ENCODE results near the gene CREG2. TPM values are rescaled to one million over a fixed set of nuclear protein-coding genes. Genes with fewer than 3 reads are reported as not detected.

The CREG2 gene
- total and polyA plus RNA-seq, 8 donors, result 0.05 to 0.19 (median 0.12) TPM; not detected in 5

DNA sequence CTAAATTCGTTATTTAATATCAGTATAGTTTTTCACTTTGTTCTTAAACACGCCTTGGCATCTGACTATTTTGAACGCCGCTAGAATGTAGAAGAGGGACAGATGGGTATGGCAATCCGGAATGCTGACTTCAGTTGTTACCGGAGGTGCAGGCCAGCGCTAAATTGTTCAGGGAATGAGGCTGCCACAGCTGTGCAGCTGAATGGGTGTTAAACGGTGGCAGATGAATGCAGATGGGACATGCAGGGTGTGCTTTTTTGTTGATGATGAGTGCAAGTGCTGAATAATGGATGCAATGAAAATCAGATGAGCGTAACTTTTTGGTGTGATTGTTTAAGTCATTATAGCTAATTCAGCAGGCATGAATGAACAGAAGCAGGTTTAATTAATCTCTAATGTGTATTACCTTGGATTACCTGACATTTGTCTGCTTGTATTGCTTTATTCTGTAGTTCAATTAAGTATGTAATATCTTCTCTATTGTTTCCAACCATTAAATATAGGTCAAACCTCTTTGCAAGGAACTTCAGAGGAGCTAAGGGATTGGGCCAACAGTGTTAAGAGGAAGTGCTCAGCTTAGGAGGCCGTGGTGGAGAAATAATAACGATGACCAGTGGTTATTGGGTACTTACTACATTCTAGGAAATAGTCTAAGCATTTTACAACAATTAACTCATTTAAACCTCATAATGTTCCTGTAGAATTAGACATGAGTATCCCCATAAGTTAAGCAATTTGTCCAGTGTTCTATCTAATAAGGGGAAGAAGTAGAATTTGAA is 11.9 kb upstream of the CREG2 start:
- DNase-seq (no peak), FAIRE-seq (no peak), ATAC-seq (no peak)
- Histone ChIP-seq H3K27ac (no peak overlapping the region), H3K36me3 (no peaks in the 10 kb centered on the region), H3K9me3 (no peaks in the 10 kb centered on the region), H3K4me3 (no peak overlapping the region), H3K27me3 (no peaks in the 10 kb centered on the region), H3K4me1 (no peaks in the 10 kb centered on the region)
- intact Hi-C loops (cut with DNase I), result no loop called here
- WGBS, 2 donors, result 73 to 80% methylated on average over 11 of the region's 11 CpGs
- no peak for TF ChIP-seq CTCF (IDR thresholded peaks at IDR 0.05)

DNA sequence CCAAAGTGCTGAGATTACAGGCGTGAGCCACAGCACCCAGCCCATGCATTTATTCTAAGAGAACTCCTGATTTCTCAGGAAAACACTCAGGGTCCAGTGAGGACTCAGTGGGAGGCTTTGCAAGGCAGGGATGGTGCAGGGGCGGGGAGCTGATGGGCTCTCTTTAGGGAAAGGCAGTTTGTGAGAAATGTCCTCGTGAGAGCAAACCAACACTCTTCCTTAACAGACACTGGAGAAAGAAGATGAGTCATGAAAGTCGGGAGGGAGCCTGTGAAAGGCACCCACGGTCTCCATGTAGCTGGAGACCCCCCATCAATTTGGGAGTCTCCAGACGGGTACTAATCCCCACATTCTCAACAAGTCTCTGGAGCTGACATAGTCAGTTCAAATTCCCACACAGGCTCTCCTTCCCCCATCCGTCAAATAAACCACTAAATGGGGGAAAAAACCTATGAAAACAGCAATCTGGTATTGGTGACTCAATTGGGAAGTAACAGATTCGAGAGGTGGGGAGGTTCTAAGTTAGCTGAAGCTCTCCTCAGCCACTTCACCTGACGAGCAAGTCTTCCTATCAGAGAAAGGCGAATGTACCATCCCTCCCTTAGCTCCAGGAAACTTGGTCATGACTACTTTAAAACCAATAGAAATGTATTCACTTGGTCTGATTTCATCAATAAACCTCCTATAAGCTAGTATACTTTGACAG is 11.0 kb upstream of the CREG2 start:
- Histone ChIP-seq H3K36me3 (no peaks in the 10 kb centered on the region), H3K4me3 (no peak overlapping the region), H3K27ac (no peak overlapping the region), H3K27me3 (no peaks in the 10 kb centered on the region), H3K9me3 (no peaks in the 10 kb centered on the region), H3K4me1 (no peaks in the 10 kb centered on the region)
- WGBS, 2 donors, result 55 to 62% methylated on average over 10 of the region's 10 CpGs
- ATAC-seq, result no peak
- intact Hi-C loops (cut with DNase I), result no loop called here
- TF ChIP-seq CTCF (IDR thresholded peaks at IDR 0.05), result no peak
- DNase-seq, result no peak
- no peak for FAIRE-seq

DNA sequence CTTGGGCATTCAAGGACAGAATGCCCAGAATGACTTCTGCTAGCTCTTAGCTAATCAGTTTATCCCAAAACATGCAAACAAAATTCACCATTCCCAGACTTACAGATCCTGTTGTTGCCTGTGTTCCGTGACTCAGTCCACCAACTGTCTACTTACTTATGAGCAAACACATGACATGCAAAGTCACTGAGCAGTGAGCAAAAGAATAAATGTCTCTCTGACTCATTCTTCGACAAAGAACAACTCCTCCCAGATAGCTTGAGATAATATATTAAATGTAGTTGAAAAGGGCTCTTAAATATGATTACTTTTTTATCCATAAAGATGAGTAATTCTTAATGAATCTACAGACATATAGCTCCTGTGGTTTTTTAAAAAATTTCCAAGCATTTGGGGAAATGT is 9.0 kb upstream of the CREG2 start:
- intact Hi-C loops (cut with DNase I), result no loop called here
- no peak overlapping the region for H3K4me3 ChIP-seq
- ATAC-seq, result no peak
- FAIRE-seq, result no peak
- H3K9me3 ChIP-seq, result no peaks in the 10 kb centered on the region
- 76 to 92% methylated on average over 2 of the region's 2 CpGs for WGBS, 2 donors
- H3K27me3 ChIP-seq, result no peaks in the 10 kb centered on the region
- H3K27ac ChIP-seq, result no peak overlapping the region
- TF ChIP-seq CTCF (IDR thresholded peaks at IDR 0.05), result no peak
- no peaks in the 10 kb centered on the region for H3K36me3 ChIP-seq
- H3K4me1 ChIP-seq, result no peaks in the 10 kb centered on the region
- no peak for DNase-seq

- H3K36me3 ChIP-seq, result no peaks in the 10 kb centered on the region
- no peaks in the 10 kb centered on the region for H3K9me3 ChIP-seq
- H3K27me3 ChIP-seq, result no peaks in the 10 kb centered on the region
- no peak overlapping the region for H3K27ac ChIP-seq
- no peak overlapping the region for H3K4me3 ChIP-seq
- DNase-seq (no peak), ATAC-seq (no peak), FAIRE-seq (no peak)
- 82 to 91% methylated on average over 6 of the region's 6 CpGs for WGBS, 2 donors
- no peaks in the 10 kb centered on the region for H3K4me1 ChIP-seq
- intact Hi-C loops (cut with DNase I), result no loop called here
- TF ChIP-seq CTCF (IDR thresholded peaks at IDR 0.05), result no peak
These were observed 8.4 kb upstream of the CREG2 start for GRCh38 chr2:101395545-101396315.
